BE2C (cell line): ENCODE results near the gene GARIN5B.

Experiments used
- DNase-seq: peaks from one replicate; pipeline ENCODE4 v3.0.0-alpha.2; 2020
- H3K27me3 ChIP-seq: fragments of 250-450 bp; sonication (Bioruptor Pico); 2 replicates; pipeline ENCODE4 v1.5.1; 2020; ENCODE audit warnings: mild to moderate bottlenecking
- H3K36me3 ChIP-seq: fragments of 250-450 bp; sonication (Bioruptor Pico); 2 replicates; pipeline ENCODE4 v1.5.1; 2020; ENCODE audit warnings: mild to moderate bottlenecking
- H3K4me1 ChIP-seq: fragments of 250-450 bp; sonication (Bioruptor Pico); 2 replicates; pipeline ENCODE4 v1.5.1; 2020
- H3K4me3 ChIP-seq: 2 replicates; pipeline ENCODE4 v1.5.1; 2011; ENCODE audit warnings: low read depth, low read length
- H3K9me3 ChIP-seq: fragments of 250-450 bp; sonication (Bioruptor Pico); 2 replicates; pipeline ENCODE4 v1.5.1; 2020
- TF ChIP-seq, protein P1 (sequence below): IDR thresholded peaks from 2 replicates; pipeline ENCODE4 v1.5.1; 2012; ENCODE audit warnings: mild to moderate bottlenecking, low read depth, low read length

Gene GARIN5B

DNA sequence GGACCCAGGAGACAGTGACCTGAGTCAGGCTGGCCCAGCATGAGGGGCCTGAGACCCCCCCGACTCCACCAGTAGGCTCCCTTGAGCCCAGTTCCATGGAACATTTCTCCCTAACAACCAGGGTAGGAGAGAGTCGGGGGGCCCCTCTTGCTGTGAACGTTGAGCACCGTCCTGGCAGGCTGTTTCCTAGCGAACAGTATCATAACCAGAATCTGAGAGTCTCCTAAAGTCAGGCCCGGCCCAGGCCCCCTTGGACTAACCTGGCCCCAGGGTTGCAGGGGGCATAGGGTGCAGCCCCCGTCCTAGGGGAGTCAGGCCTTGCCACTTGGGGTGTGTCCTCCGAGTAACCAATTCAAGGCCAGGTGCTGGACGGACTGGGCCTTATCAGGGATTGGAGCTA is 51.7 kb downstream of the GARIN5B start:
- no peaks in the 10 kb centered on the region for H3K27me3 ChIP-seq
- TF ChIP-seq, protein P1, sequence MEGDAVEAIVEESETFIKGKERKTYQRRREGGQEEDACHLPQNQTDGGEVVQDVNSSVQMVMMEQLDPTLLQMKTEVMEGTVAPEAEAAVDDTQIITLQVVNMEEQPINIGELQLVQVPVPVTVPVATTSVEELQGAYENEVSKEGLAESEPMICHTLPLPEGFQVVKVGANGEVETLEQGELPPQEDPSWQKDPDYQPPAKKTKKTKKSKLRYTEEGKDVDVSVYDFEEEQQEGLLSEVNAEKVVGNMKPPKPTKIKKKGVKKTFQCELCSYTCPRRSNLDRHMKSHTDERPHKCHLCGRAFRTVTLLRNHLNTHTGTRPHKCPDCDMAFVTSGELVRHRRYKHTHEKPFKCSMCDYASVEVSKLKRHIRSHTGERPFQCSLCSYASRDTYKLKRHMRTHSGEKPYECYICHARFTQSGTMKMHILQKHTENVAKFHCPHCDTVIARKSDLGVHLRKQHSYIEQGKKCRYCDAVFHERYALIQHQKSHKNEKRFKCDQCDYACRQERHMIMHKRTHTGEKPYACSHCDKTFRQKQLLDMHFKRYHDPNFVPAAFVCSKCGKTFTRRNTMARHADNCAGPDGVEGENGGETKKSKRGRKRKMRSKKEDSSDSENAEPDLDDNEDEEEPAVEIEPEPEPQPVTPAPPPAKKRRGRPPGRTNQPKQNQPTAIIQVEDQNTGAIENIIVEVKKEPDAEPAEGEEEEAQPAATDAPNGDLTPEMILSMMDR, result no peak
- no peaks in the 10 kb centered on the region for H3K4me1 ChIP-seq
- H3K36me3 ChIP-seq, result peaks cover 9% of the 10 kb centered on the region
- no peaks in the 10 kb centered on the region for H3K9me3 ChIP-seq
- no peak for DNase-seq
- H3K4me3 ChIP-seq, result no peak overlapping the region

- TF ChIP-seq, protein P1, result no peak
- Histone ChIP-seq H3K36me3 (peaks cover 18% of the 10 kb centered on the region), H3K27me3 (no peaks in the 10 kb centered on the region), H3K4me1 (no peaks in the 10 kb centered on the region), H3K4me3 (no peak overlapping the region), H3K9me3 (no peaks in the 10 kb centered on the region)
- DNase-seq, result no peak
Observed at GRCh38 chr19:55310498-55310897, 52.6 kb downstream of the GARIN5B start.

DNA sequence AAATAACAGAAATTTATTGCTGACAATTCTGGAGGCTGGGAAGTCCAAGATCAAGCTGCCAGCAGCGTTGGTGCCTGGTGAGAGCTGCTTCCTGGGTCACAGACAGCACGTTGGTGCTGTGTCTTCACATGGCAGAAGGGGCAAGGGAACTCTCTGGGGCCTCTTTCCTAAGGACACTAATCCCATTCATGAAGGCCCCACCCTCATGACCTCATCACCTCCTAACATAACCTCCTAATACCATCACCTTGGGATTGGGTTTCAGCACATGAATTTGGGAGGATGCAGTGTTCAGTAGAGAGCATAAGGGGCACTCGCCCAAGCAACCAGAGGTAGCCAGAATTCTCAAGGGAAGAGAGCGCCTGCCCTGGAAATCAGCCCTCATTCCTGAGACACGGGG is 53.6 kb downstream of the GARIN5B start:
- no peak for DNase-seq
- Histone ChIP-seq H3K9me3 (no peaks in the 10 kb centered on the region), H3K4me1 (no peaks in the 10 kb centered on the region), H3K27me3 (no peaks in the 10 kb centered on the region), H3K4me3 (no peak overlapping the region), H3K36me3 (peaks cover 27% of the 10 kb centered on the region)
- TF ChIP-seq, protein P1, result no peak

DNA sequence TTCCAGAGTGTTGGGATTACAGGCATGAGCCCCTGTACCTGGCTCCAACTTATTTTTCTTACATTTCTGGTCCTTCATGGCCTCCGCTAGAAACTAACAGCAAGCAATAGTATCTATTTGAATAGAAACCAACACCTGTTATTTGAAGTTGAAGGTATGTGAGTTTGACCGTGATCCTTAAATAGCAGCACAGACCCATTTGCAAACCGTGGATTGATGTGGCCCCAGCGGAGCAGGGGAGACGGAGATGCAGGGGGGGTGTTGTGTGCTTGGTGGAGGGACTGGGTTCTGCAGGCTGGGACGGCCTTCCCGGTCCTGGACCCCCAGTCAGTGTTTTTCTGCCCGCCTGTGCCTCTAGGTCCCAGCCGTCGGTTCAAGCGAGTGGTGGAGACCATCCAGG is 54.8 kb downstream of the GARIN5B start:
- Histone ChIP-seq H3K27me3 (no peaks in the 10 kb centered on the region), H3K9me3 (no peaks in the 10 kb centered on the region), H3K4me3 (no peak overlapping the region), H3K4me1 (no peaks in the 10 kb centered on the region), H3K36me3 (peaks cover 33% of the 10 kb centered on the region)
- no peak for DNase-seq
- TF ChIP-seq, protein P1, result no peak

DNA sequence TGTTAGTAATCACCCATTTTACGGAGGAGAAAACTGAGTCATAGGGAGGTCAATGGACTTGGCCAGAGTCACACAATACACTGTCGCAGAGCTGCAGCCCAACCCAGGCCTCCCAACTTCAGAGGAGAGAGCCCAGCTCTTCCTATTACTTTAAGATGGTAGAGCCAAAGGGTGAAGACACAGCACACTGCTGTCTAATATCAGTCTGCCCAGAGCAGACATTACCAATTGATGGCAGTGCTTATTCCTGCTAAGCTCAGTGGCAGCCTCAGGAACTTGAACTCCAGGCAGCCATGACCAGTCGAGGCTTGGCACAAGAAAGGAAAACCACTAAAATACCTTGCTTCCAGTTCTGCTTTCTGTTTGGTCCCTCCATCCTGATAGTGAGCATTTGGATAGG is 56.3 kb downstream of the GARIN5B start:
- TF ChIP-seq, protein P1, result no peak
- peaks cover 39% of the 10 kb centered on the region for H3K36me3 ChIP-seq
- H3K4me1 ChIP-seq, result no peaks in the 10 kb centered on the region
- DNase-seq, result no peak
- H3K27me3 ChIP-seq, result no peaks in the 10 kb centered on the region
- H3K9me3 ChIP-seq, result no peaks in the 10 kb centered on the region
- no peak overlapping the region for H3K4me3 ChIP-seq

DNA sequence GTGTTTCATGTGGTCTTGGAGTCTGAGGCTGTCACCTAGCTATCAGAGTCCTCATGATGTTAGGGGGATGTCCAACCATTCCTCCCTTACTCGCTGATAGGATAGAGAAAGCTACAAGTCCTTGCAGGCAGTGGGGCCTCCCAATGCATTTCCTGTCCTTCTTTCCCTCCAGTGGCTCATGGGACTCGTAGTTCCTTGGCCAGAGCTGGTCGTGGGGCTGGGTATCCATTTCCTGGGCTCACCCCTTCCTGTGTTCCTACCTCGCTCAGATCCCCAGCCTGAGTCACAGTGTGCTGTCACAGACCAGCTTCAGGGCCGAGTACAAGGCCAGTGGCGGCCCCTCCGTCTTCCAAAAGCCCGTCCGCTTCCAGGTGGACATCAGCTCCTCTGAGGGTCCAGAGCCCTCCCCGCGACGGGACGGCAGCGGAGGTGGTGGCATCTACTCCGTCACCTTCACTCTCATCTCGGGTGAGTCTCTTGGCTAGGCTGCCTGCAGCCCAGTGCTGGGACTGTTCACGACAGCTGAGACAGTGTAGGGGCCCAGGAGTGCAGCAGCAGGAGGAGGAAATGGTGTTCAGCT is 57.0 kb downstream of the GARIN5B start:
- Histone ChIP-seq H3K4me3 (no peak overlapping the region), H3K9me3 (no peaks in the 10 kb centered on the region), H3K27me3 (no peaks in the 10 kb centered on the region), H3K36me3 (peaks cover 39% of the 10 kb centered on the region), H3K4me1 (no peaks in the 10 kb centered on the region; the same call in 1 of the 2 replicates)
- no peak for DNase-seq
- TF ChIP-seq, protein P1, result no peak
